IMR-90 (cell line): ENCODE data around the gene NBPF3. TPM values are rescaled to one million over a fixed set of nuclear protein-coding genes. Genes with fewer than 3 reads are reported as not detected.

Experiments used
- ATAC-seq: fragments of 200-7000 bp; cut with Tn5 transposase; 2 replicates; pipeline ENCODE4 v1.9.1; 2020; ENCODE audit warnings: low read depth, mild to moderate bottlenecking, moderate library complexity
- BruUV-seq: library from RNA; stranded (reverse); fragments of 400-500 nt; replicated peaks from 2 replicates; lab custom pipeline; 2021; lab: Mats Ljungman, UMichigan
- CTCF ChIA-PET: fragments of 300-600 bp; formaldehyde crosslinking; extraction: SDS; loops from one replicate; lab custom pipeline; 2021; ENCODE audit warnings: antibody characterized with exemption; lab: Yijun Ruan, JAX
- POLR2A ChIA-PET: fragments of 300-600 bp; sonication (Branson Sonifier 250); formaldehyde crosslinking; loops from one replicate; lab custom pipeline; 2022; ENCODE audit warnings: antibody characterized with exemption; ENCODE audit not compliant: unreplicated experiment; lab: Charles Lee
- DNase-seq: peaks from one replicate; pipeline ENCODE4 v3.0.0; 2013
- H2AFZ ChIP-seq: replicated peaks from 2 replicates; pipeline ENCODE3; 2013; ENCODE audit warnings: low read length, mild to moderate bottlenecking; ENCODE audit not compliant: poor library complexity
- H2AK5ac ChIP-seq: 2 replicates; pipeline ENCODE4 v1.6.1; 2013; ENCODE audit warnings: low read depth, low read length, inconsistent platforms
- H2AK9ac ChIP-seq: replicated peaks from 2 replicates; pipeline ENCODE3; 2013; ENCODE audit warnings: mild to moderate bottlenecking, low read depth, low read length, moderate library complexity; ENCODE audit not compliant: poor library complexity
- H2BK120ac ChIP-seq: 2 replicates; pipeline ENCODE4 v1.6.1; 2013; ENCODE audit warnings: low read depth, low read length, inconsistent platforms
- H2BK15ac ChIP-seq: 3 replicates; pipeline ENCODE4 v1.6.1; 2013; ENCODE audit warnings: low read depth, low read length, inconsistent platforms
- H2BK20ac ChIP-seq: 2 replicates; pipeline ENCODE4 v1.6.1; 2013; ENCODE audit warnings: low read depth, mild to moderate bottlenecking, inconsistent platforms, low read length, moderate library complexity
- H2BK5ac ChIP-seq: 2 replicates; pipeline ENCODE4 v1.6.1; 2013; ENCODE audit warnings: mild to moderate bottlenecking, low read depth, low read length, inconsistent platforms; ENCODE audit not compliant: poor library complexity, severe bottlenecking
- H3K14ac ChIP-seq: replicated peaks from 2 replicates; pipeline ENCODE4 v1.6.1; 2013; ENCODE audit warnings: low read depth, low read length, inconsistent platforms
- H3K18ac ChIP-seq: 2 replicates; pipeline ENCODE4 v1.6.1; 2013; ENCODE audit warnings: low read depth, low read length, control low read depth
- H3K23ac ChIP-seq: 2 replicates; pipeline ENCODE4 v1.6.1; 2013; ENCODE audit warnings: low read depth, low read length, inconsistent platforms
- H3K27ac ChIP-seq: 2 replicates; pipeline ENCODE4 v1.5.1; 2013; ENCODE audit warnings: mild to moderate bottlenecking, control low read depth, low read length; ENCODE audit not compliant: insufficient read depth
- H3K27me3 ChIP-seq: 2 replicates; pipeline ENCODE4 v1.6.1; 2013; ENCODE audit warnings: low read length; ENCODE audit not compliant: control insufficient read depth, insufficient read depth
- H3K36me3 ChIP-seq: 2 replicates; pipeline ENCODE4 v1.6.1; 2013; ENCODE audit warnings: low read length, mixed read lengths; ENCODE audit not compliant: control insufficient read depth, insufficient read depth
- H3K4ac ChIP-seq: 2 replicates; pipeline ENCODE4 v1.6.1; 2013; ENCODE audit warnings: low read depth, low read length, inconsistent platforms
- H3K4me1 ChIP-seq: 2 replicates; pipeline ENCODE4 v1.6.1; 2013; ENCODE audit warnings: low read length, mixed read lengths; ENCODE audit not compliant: control insufficient read depth, insufficient read depth
- H3K4me2 ChIP-seq: 2 replicates; pipeline ENCODE4 v1.6.1; 2013; ENCODE audit warnings: low read depth, mild to moderate bottlenecking, control low read depth, low read length, moderate library complexity
- H3K4me3 ChIP-seq: 2 replicates; pipeline ENCODE4 v1.5.1; 2013; ENCODE audit warnings: low read depth, mild to moderate bottlenecking, control low read depth, low read length, moderate library complexity; ENCODE audit not compliant: insufficient read depth
- H3K56ac ChIP-seq: 2 replicates; pipeline ENCODE4 v1.6.1; 2013; ENCODE audit warnings: low read length, inconsistent platforms; ENCODE audit not compliant: insufficient read depth; ENCODE audit errors: extremely low read depth
- H3K79me1 ChIP-seq, 2 experiments: 2 replicates each; pipeline ENCODE4 v1.6.1; 2013; ENCODE audit warnings: low read length in 2 of 2, inconsistent platforms in 1 of 2, low read depth in 1 of 2
- H3K9ac ChIP-seq: 2 replicates; pipeline ENCODE4 v1.6.1; 2013; ENCODE audit warnings: low read depth, low read length, control low read depth
- H3K9me1 ChIP-seq: 2 replicates; pipeline ENCODE4 v1.6.1; 2013; ENCODE audit warnings: low read length, inconsistent platforms; ENCODE audit not compliant: insufficient read depth
- H3K9me3 ChIP-seq: 2 replicates; pipeline ENCODE4 v1.6.1; 2013; ENCODE audit warnings: low read length; ENCODE audit not compliant: control insufficient read depth, insufficient read depth
- H4K20me1 ChIP-seq: 2 replicates; pipeline ENCODE4 v1.6.1; 2013; ENCODE audit warnings: low read length, inconsistent platforms; ENCODE audit not compliant: insufficient read depth
- H4K5ac ChIP-seq: 2 replicates; pipeline ENCODE4 v1.6.1; 2013; ENCODE audit warnings: mild to moderate bottlenecking, low read depth, low read length, control low read depth
- H4K8ac ChIP-seq, 2 experiments: 2 replicates each; pipeline ENCODE4 v1.6.1; 2013; ENCODE audit warnings: low read depth in 2 of 2, low read length in 2 of 2, control low read depth in 1 of 2, inconsistent platforms in 1 of 2
- H4K91ac ChIP-seq: 2 replicates; pipeline ENCODE4 v1.6.1; 2013; ENCODE audit warnings: low read depth, low read length, inconsistent platforms; ENCODE audit not compliant: insufficient read depth
- BHLHE40 ChIP-seq: fragments of 150-350 bp; IDR thresholded peaks from 2 replicates; pipeline ENCODE4 v1.6.1; 2016; ENCODE audit warnings: mild to moderate bottlenecking, low read depth, low read length
- CEBPB ChIP-seq: IDR thresholded peaks from 2 replicates; pipeline ENCODE4 v1.6.1; 2012; ENCODE audit warnings: low read depth, low read length, improper control_type of control experiment
- CHD1 ChIP-seq: IDR thresholded peaks from 2 replicates; pipeline ENCODE4 v1.6.1; 2012; ENCODE audit warnings: low read depth, low read length, improper control_type of control experiment
- FOS ChIP-seq: fragments of 150-350 bp; IDR thresholded peaks from 2 replicates; pipeline ENCODE4 v1.6.1; 2016; ENCODE audit warnings: low read depth, low read length
- MAFK ChIP-seq: IDR thresholded peaks from 2 replicates; pipeline ENCODE4 v1.6.1; 2012; ENCODE audit warnings: low read depth, low read length, improper control_type of control experiment
- MAZ ChIP-seq: IDR thresholded peaks from 2 replicates; pipeline ENCODE4 v1.6.1; 2012; ENCODE audit warnings: low read depth, mild to moderate bottlenecking, low read length, improper control_type of control experiment, moderate library complexity, borderline replicate concordance
- MXI1 ChIP-seq: IDR thresholded peaks from 2 replicates; pipeline ENCODE4 v1.6.1; 2012; ENCODE audit warnings: low read depth, mild to moderate bottlenecking, low read length, moderate library complexity, borderline replicate concordance
- NFE2L2 ChIP-seq: fragments of 150-350 bp; IDR thresholded peaks from 2 replicates; pipeline ENCODE4 v1.6.1; 2016; ENCODE audit warnings: low read depth, mild to moderate bottlenecking, low read length
- POLR2A ChIP-seq: IDR thresholded peaks from 2 replicates; pipeline ENCODE4 v1.6.1; 2012; ENCODE audit warnings: mild to moderate bottlenecking, low read depth, low read length
- RAD21 ChIP-seq: IDR thresholded peaks from 2 replicates; pipeline ENCODE4 v1.6.1; 2012; ENCODE audit warnings: low read length, improper control_type of control experiment
- RCOR1 ChIP-seq: IDR thresholded peaks from 2 replicates; pipeline ENCODE4 v1.6.1; 2012; ENCODE audit warnings: mild to moderate bottlenecking, low read length, improper control_type of control experiment; ENCODE audit not compliant: insufficient replicate concordance
- RFX5 ChIP-seq: IDR thresholded peaks from 2 replicates; pipeline ENCODE4 v1.8.0; 2012; ENCODE audit warnings: low read depth, mild to moderate bottlenecking, low read length, moderate library complexity
- SMC3 ChIP-seq: fragments of 150-350 bp; IDR thresholded peaks from 2 replicates; pipeline ENCODE4 v1.6.1; 2016; ENCODE audit warnings: low read depth, mild to moderate bottlenecking, antibody characterized with exemption, low read length, moderate library complexity
- USF2 ChIP-seq: fragments of 150-350 bp; IDR thresholded peaks from 2 replicates; pipeline ENCODE4 v1.6.1; 2017; ENCODE audit warnings: mild to moderate bottlenecking, antibody characterized with exemption, low read length, low read depth
- WGBS, 2 experiments: methylation state at CpG; one replicate each; pipeline versions ENCODE4 v1.1.5 to v1.1.7; 2013; ENCODE audit warnings: missing lambda C conversion rate in 2 of 2; ENCODE audit not compliant: insufficient read length in 1 of 2; ENCODE audit errors: extremely low coverage in 2 of 2; 5-methylcytosine and 5-hydroxymethylcytosine counted together
- dilution Hi-C: fragments of 300-500 bp; cut with HindIII; formaldehyde crosslinking; loops from one replicate; pipeline ENCODE4 v1.14.3; 2018; ENCODE audit warnings: low sequenced_read_pairs; ENCODE audit not compliant: unreplicated experiment
- in situ Hi-C: fragments of 300-500 bp; cut with MboI; formaldehyde crosslinking; loops from 3 replicates; pipeline ENCODE4 v1.14.3; 2019; ENCODE audit warnings: low sequenced_read_pairs, inconsistent platforms, mixed read lengths
- intact Hi-C: fragments of 100-400 bp; cut with micrococcal nuclease; formaldehyde crosslinking; loops from 2 replicates; pipeline ENCODE4 v1.10.0; 2022
- polyA plus RNA-seq, 3 experiments: library from polyadenylated mRNA; depleted of rRNA; stranded (reverse); fragments of >200 nt; gene quantifications; 2 replicates each; pipeline ENCODE4 v1.2.3, GENCODE V29; 2012; ENCODE audit warnings: low replicate concordance in 1 of 3
- total RNA-seq: library from RNA; depleted of rRNA; stranded (reverse); fragments of >200 nt; gene quantifications from 2 replicates; pipeline ENCODE4 v1.2.3, GENCODE V29; 2012
- TF ChIP-seq, protein P1 (sequence below): conservative IDR thresholded peaks from 2 replicates; pipeline ENCODE4 v1.5.1; 2012; ENCODE audit warnings: mild to moderate bottlenecking, low read depth, low read length, improper control_type of control experiment
- TF ChIP-seq, protein P2 (sequence below): fragments of 150-350 bp; IDR thresholded peaks from 2 replicates; pipeline ENCODE4 v1.6.1; 2016; ENCODE audit warnings: low read depth, mild to moderate bottlenecking, low read length, moderate library complexity, borderline replicate concordance

Gene NBPF3
- total and polyA plus RNA-seq, 2 of the 4 experiments (the other 2 are of a cell fraction) = 8.7 to 18.8 TPM

GRCh38 chr1:21506804-21507203, 66.9 kb downstream of the NBPF3 start:
- no peak for TF ChIP-seq USF2
- no peak for TF ChIP-seq MXI1
- no peak for TF ChIP-seq FOS
- no peak for TF ChIP-seq RAD21
- TF ChIP-seq RFX5 = no peak
- no peak for TF ChIP-seq POLR2A
- TF ChIP-seq RCOR1 = no peak
- no peak for TF ChIP-seq NFE2L2
- no peak for TF ChIP-seq CEBPB
- TF ChIP-seq MAFK = no peak
- TF ChIP-seq, protein P1, sequence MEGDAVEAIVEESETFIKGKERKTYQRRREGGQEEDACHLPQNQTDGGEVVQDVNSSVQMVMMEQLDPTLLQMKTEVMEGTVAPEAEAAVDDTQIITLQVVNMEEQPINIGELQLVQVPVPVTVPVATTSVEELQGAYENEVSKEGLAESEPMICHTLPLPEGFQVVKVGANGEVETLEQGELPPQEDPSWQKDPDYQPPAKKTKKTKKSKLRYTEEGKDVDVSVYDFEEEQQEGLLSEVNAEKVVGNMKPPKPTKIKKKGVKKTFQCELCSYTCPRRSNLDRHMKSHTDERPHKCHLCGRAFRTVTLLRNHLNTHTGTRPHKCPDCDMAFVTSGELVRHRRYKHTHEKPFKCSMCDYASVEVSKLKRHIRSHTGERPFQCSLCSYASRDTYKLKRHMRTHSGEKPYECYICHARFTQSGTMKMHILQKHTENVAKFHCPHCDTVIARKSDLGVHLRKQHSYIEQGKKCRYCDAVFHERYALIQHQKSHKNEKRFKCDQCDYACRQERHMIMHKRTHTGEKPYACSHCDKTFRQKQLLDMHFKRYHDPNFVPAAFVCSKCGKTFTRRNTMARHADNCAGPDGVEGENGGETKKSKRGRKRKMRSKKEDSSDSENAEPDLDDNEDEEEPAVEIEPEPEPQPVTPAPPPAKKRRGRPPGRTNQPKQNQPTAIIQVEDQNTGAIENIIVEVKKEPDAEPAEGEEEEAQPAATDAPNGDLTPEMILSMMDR = no peak
- TF ChIP-seq CHD1 = no peak
- no peak for TF ChIP-seq SMC3
- TF ChIP-seq MAZ = no peak
- TF ChIP-seq BHLHE40 = no peak
- TF ChIP-seq, protein P2, sequence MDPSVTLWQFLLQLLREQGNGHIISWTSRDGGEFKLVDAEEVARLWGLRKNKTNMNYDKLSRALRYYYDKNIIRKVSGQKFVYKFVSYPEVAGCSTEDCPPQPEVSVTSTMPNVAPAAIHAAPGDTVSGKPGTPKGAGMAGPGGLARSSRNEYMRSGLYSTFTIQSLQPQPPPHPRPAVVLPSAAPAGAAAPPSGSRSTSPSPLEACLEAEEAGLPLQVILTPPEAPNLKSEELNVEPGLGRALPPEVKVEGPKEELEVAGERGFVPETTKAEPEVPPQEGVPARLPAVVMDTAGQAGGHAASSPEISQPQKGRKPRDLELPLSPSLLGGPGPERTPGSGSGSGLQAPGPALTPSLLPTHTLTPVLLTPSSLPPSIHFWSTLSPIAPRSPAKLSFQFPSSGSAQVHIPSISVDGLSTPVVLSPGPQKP = no peak
- Histone ChIP-seq H3K9me1 (peaks cover 11% of the 10 kb centered on the region), H4K91ac (no peak overlapping the region), H2AK9ac (no peak overlapping the region), H4K8ac (no peak overlapping the region), H3K4me3 (no peak overlapping the region), H3K56ac (no peak overlapping the region), H4K20me1 (0 out of 2 replicates have a peak, but pooled peaks cover 3% of the 10 kb centered on the region), H3K27me3 (peaks cover 19% of the 10 kb centered on the region), H3K4me2 (no peak overlapping the region), H2AFZ (no peak overlapping the region), H2BK15ac (no peak overlapping the region), H3K9me3 (no peaks in the 10 kb centered on the region), H3K18ac (no peak overlapping the region), H2BK120ac (no peak overlapping the region), H3K36me3 (no peaks in the 10 kb centered on the region), H3K9ac (no peak overlapping the region), H3K27ac (no peak overlapping the region), H3K79me1 (no peaks in the 10 kb centered on the region), H2AK5ac (no peak overlapping the region), H3K4ac (no peak overlapping the region), H2BK5ac (no peak overlapping the region), H4K5ac (no peak overlapping the region), H3K4me1 (peaks cover 12% of the 10 kb centered on the region), H3K14ac (no peak overlapping the region), H3K23ac (no peak overlapping the region), H2BK20ac (no peak overlapping the region)
- ChIA-PET CTCF (no interaction called here), POLR2A (no interaction called here)
- intact Hi-C loops = loop anchor here (5.0 kb wide), 1 partner anchor 135 kb away; no protein-coding TSS in a partner anchor
- no TSS peak for BruUV-seq
- no peak for ATAC-seq
- no peak for DNase-seq
- in situ Hi-C loops = no loop called here
- dilution Hi-C loops = no loop called here
- WGBS, 2 experiments = 54% methylated on average over 4 of the region's 4 CpGs; no CpG with 5 or more reads in 1 of the 2 experiments
